ENCODE results near the gene CHCHD3. TPM values are rescaled to one million over a fixed set of nuclear protein-coding genes. Genes with fewer than 3 reads are reported as not detected.

CHCHD3 gene
- total and polyA plus RNA-seq, 2 of the 4 experiments (the other 2 are of a cell fraction), result 56.9 to 141 TPM

- no peak for DNase-seq
- H3K4ac ChIP-seq (ENCODE audit: low read depth, low read length), result no peak overlapping the region
- dilution Hi-C loops (cut with HindIII; ENCODE audit: low sequenced_read_pairs, unreplicated experiment), result no loop called here
- BruUV-seq (replicated peaks), result no TSS peak
- no peaks in the 10 kb centered on the region for H3K9me3 ChIP-seq (ENCODE audit: control insufficient read depth, insufficient read depth, low read length)
- no peak overlapping the region for H2BK5ac ChIP-seq (ENCODE audit: low read depth, low read length, poor library complexity, severe bottlenecking)
- no peak overlapping the region for H3K4me3 ChIP-seq (ENCODE audit: insufficient read depth, low read depth, low read length)
- no peak overlapping the region for H4K8ac ChIP-seq (ENCODE audit: low read depth in 2 of 2, low read length in 2 of 2)
- H3K56ac ChIP-seq (ENCODE audit: extremely low read depth, insufficient read depth, low read length), result no peak overlapping the region
- H3K18ac ChIP-seq (ENCODE audit: low read depth, low read length), result no peak overlapping the region
- no peaks in the 10 kb centered on the region for H3K36me3 ChIP-seq (ENCODE audit: control insufficient read depth, insufficient read depth, low read length)
- no peaks in the 10 kb centered on the region for H3K9me1 ChIP-seq (ENCODE audit: insufficient read depth, low read length)
- ChIA-PET CTCF (no interaction called here), POLR2A (ENCODE audit: unreplicated experiment) (no interaction called here)
- no peak overlapping the region for H2BK20ac ChIP-seq (ENCODE audit: low read depth, low read length)
- no peak overlapping the region for H3K23ac ChIP-seq (ENCODE audit: low read depth, low read length)
- no peak overlapping the region for H2BK120ac ChIP-seq (ENCODE audit: low read depth, low read length)
- H2BK15ac ChIP-seq (ENCODE audit: low read depth, low read length), result no peak overlapping the region
- WGBS, 2 experiments (ENCODE audit: extremely low coverage in 2 of 2, insufficient read length in 1 of 2), result no CpG with 5 or more reads among the region's 7 CpGs
- H3K4me1 ChIP-seq (ENCODE audit: control insufficient read depth, insufficient read depth, low read length), result no peaks in the 10 kb centered on the region
- in situ Hi-C loops (cut with MboI; ENCODE audit: low sequenced_read_pairs), result no loop called here
- H2AK9ac ChIP-seq (replicated peaks; ENCODE audit: low read depth, low read length, poor library complexity), result no peak overlapping the region
- no peak overlapping the region for H4K91ac ChIP-seq (ENCODE audit: insufficient read depth, low read depth, low read length)
- TF ChIP-seq RCOR1 (IDR thresholded peaks at IDR 0.05; ENCODE audit: insufficient replicate concordance, low read length) (no peak), USF2 (IDR thresholded peaks at IDR 0.05; ENCODE audit: low read depth, low read length) (no peak), CEBPB (IDR thresholded peaks at IDR 0.05; ENCODE audit: low read depth, low read length) (no peak), RAD21 (IDR thresholded peaks at IDR 0.05; ENCODE audit: low read length) (no peak), BHLHE40 (IDR thresholded peaks at IDR 0.05; ENCODE audit: low read depth, low read length) (no peak), MAZ (IDR thresholded peaks at IDR 0.05; ENCODE audit: borderline replicate concordance, low read depth, low read length) (no peak), CTCF (conservative IDR thresholded peaks at IDR 0.05; ENCODE audit: low read depth, low read length) (no peak), ELK1 (IDR thresholded peaks at IDR 0.05; ENCODE audit: borderline replicate concordance, low read depth, low read length) (no peak)
- H2AFZ ChIP-seq (replicated peaks; ENCODE audit: low read length, poor library complexity), result no peak overlapping the region
- H2AK5ac ChIP-seq (ENCODE audit: low read depth, low read length), result no peak overlapping the region
- H4K5ac ChIP-seq (ENCODE audit: low read depth, low read length), result no peak overlapping the region
- H4K20me1 ChIP-seq (ENCODE audit: insufficient read depth, low read length), result no peaks in the 10 kb centered on the region
- H3K27me3 ChIP-seq (ENCODE audit: control insufficient read depth, insufficient read depth, low read length), result peaks cover 10% of the 10 kb centered on the region
- no peak for ATAC-seq (ENCODE audit: low read depth)
- intact Hi-C loops (cut with micrococcal nuclease), result no loop called here
- H3K9ac ChIP-seq (ENCODE audit: low read depth, low read length), result no peak overlapping the region
- no peak overlapping the region for H3K14ac ChIP-seq (replicated peaks; ENCODE audit: low read depth, low read length)
- no peak overlapping the region for H3K27ac ChIP-seq (ENCODE audit: insufficient read depth, low read length)
- no peaks in the 10 kb centered on the region for H3K79me1 ChIP-seq (ENCODE audit: low read depth in 1 of 2, low read length in 2 of 2)
- H3K4me2 ChIP-seq (ENCODE audit: low read depth, low read length), result no peak overlapping the region
Measured at GRCh38 chr7:133095119-133095671, 13.3 kb upstream of the CHCHD3 start.
